SKM-1 treated with dmso at 0.1 percent for 144 hours (cell line): ENCODE measurements around the gene PPP2R2C.
A peak's percentile ranks its signal among the peaks of the same experiment; 100 is the strongest.

Experiments
- DNase-seq: peaks from one replicate; lab custom pipeline; 2025; ENCODE audit not compliant: unreplicated experiment; lab: John Stamatoyannopoulos, UW

The PPP2R2C gene

GRCh38 chr4:6426571-6427438 is 45.6 kb downstream of the PPP2R2C start:
- DNase-seq: no peak

- DNase-seq: no peak
Measured at GRCh38 chr4:6425911-6426310, 46.5 kb downstream of the PPP2R2C start.

- no peak for DNase-seq
Measured at GRCh38 chr4:6425336-6425735, 47.1 kb downstream of the PPP2R2C start.

GRCh38 chr4:6424425-6424824 is 48.0 kb downstream of the PPP2R2C start:
- DNase-seq: no peak

GRCh38 chr4:6423575-6423974 is 48.8 kb downstream of the PPP2R2C start:
- DNase-seq: peak; percentile 40

GRCh38 chr4:6422866-6423265 is 49.5 kb downstream of the PPP2R2C start:
- DNase-seq: no peak

GRCh38 chr4:6422105-6422504 is 50.3 kb downstream of the PPP2R2C start:
- no peak for DNase-seq

- DNase-seq: no peak
Measured at GRCh38 chr4:6421397-6421796, 51.0 kb downstream of the PPP2R2C start.

GRCh38 chr4:6420972-6421371 is 51.4 kb downstream of the PPP2R2C start:
- no peak for DNase-seq

GRCh38 chr4:6420036-6420435 is 52.4 kb downstream of the PPP2R2C start:
- DNase-seq: no peak

GRCh38 chr4:6419452-6420028 is 52.9 kb downstream of the PPP2R2C start:
- DNase-seq: no peak

- no peak for DNase-seq
Measured at GRCh38 chr4:6418193-6418755, 54.1 kb downstream of the PPP2R2C start.

- no peak for DNase-seq
Measured at GRCh38 chr4:6417516-6418050, 54.8 kb downstream of the PPP2R2C start.

- no peak for DNase-seq
Measured at GRCh38 chr4:6416518-6417286, 55.7 kb downstream of the PPP2R2C start.

- DNase-seq: no peak
Measured at GRCh38 chr4:6415031-6415705, 57.2 kb downstream of the PPP2R2C start.

GRCh38 chr4:6414578-6414977 is 57.8 kb downstream of the PPP2R2C start:
- no peak for DNase-seq

GRCh38 chr4:6410664-6411063 is 61.8 kb downstream of the PPP2R2C start:
- DNase-seq: no peak

GRCh38 chr4:6410068-6410467 is 62.3 kb downstream of the PPP2R2C start:
- no peak for DNase-seq

GRCh38 chr4:6409381-6409780 is 63.0 kb downstream of the PPP2R2C start:
- no peak for DNase-seq

GRCh38 chr4:6408263-6408662 is 64.2 kb downstream of the PPP2R2C start:
- no peak for DNase-seq

GRCh38 chr4:6405397-6405706 is 67.1 kb downstream of the PPP2R2C start:
- no peak for DNase-seq
